SU-DHL-6 (cell line): ENCODE results near the gene CDH24.

ENCODE experiments used
- CTCF ChIP-seq: fragments of 200-600 bp; sonication (generic); IDR thresholded peaks from one replicate; pipeline ENCODE4 v1.5.1; 2017; ENCODE audit warnings: antibody characterized with exemption, mild to moderate bottlenecking, low read length, moderate library complexity; ENCODE audit not compliant: insufficient read depth, poor library complexity, severe bottlenecking
- EZH2phosphoT487 ChIP-seq: fragments of 200-600 bp; sonication (generic), shearing (Covaris generic); conservative IDR thresholded peaks from 2 replicates; pipeline ENCODE4 v1.6.1; 2018; ENCODE audit warnings: mild to moderate bottlenecking, antibody characterized with exemption, low read length, moderate library complexity, mixed read lengths

GRCh38 chr14:23025151-23025814 lies 32.0 kb downstream of the CDH24 start:
- TF ChIP-seq CTCF (no peak), EZH2phosphoT487 (no peak)
